ENCODE data around the gene ZNF529. TPM values are rescaled to one million over a fixed set of nuclear protein-coding genes. Genes with fewer than 3 reads are reported as not detected.
"Not testable (repeated sequence)": the region's sequence is repeated elsewhere in the genome, so short reads cannot be mapped to it uniquely, and the experiment has no call there.

Gene ZNF529
- 25.8 TPM for total RNA-seq (ENCODE audit: unreplicated experiment)
- long read RNA-seq, partial matches to known transcripts, result 2 of 3 reads
- long read RNA-seq, other reads (novel, unspliced or antisense), result 1 of 3 reads

GRCh38 chr19:36573020-36573894 is at the start of gene ZNF529:
Gene ZNF529, minus strand, starts transcription at chr19:36573292. Its CDS starts 946 bp downstream, at chr19:36572346.
- peaks cover 2% of the 10 kb centered on the region for H3K27me3 Mint-ChIP-seq (ENCODE audit: unreplicated experiment)
- peaks cover 11% of the 10 kb centered on the region for H3K4me1 Mint-ChIP-seq (ENCODE audit: low read depth, unreplicated experiment)
- peaks cover 13% of the 10 kb centered on the region for H3K36me3 Mint-ChIP-seq (ENCODE audit: unreplicated experiment)
- peak within 1 kb of the TSS; percentile 94 for H3K27ac Mint-ChIP-seq (ENCODE audit: unreplicated experiment)
- peak within 1 kb of the TSS; percentile 98 for H3K4me3 Mint-ChIP-seq (ENCODE audit: unreplicated experiment)
- DNase-seq, result peak; percentile 91
- peaks cover 7% of the 10 kb centered on the region for H3K9me3 Mint-ChIP-seq (ENCODE audit: unreplicated experiment)
- no peak for TF ChIP-seq CTCF (IDR thresholded peaks at IDR 0.05; ENCODE audit: partially characterized antibody, unreplicated experiment)

- Mint-ChIP-seq H3K4me1 (ENCODE audit: low read depth, unreplicated experiment) (peaks cover 6% of the 10 kb centered on the region), H3K36me3 (ENCODE audit: unreplicated experiment) (peaks cover 14% of the 10 kb centered on the region), H3K4me3 (ENCODE audit: unreplicated experiment) (peak overlapping the region; percentile 93), H3K9me3 (ENCODE audit: unreplicated experiment) (peaks cover 9% of the 10 kb centered on the region), H3K27me3 (ENCODE audit: unreplicated experiment) (peaks cover 11% of the 10 kb centered on the region), H3K27ac (ENCODE audit: unreplicated experiment) (peak overlapping the region; percentile 86)
- TF ChIP-seq CTCF (IDR thresholded peaks at IDR 0.05; ENCODE audit: partially characterized antibody, unreplicated experiment), result no peak
- no peak for DNase-seq
These were observed 32.9 kb upstream of the ZNF529 start for GRCh38 chr19:36605877-36606478.

- H3K36me3 Mint-ChIP-seq (ENCODE audit: unreplicated experiment), result peaks cover 13% of the 10 kb centered on the region
- peaks cover 9% of the 10 kb centered on the region for H3K9me3 Mint-ChIP-seq (ENCODE audit: unreplicated experiment)
- peaks cover 11% of the 10 kb centered on the region for H3K27me3 Mint-ChIP-seq (ENCODE audit: unreplicated experiment)
- H3K4me1 Mint-ChIP-seq (ENCODE audit: low read depth, unreplicated experiment), result peaks cover 6% of the 10 kb centered on the region
- H3K4me3 Mint-ChIP-seq (ENCODE audit: unreplicated experiment), result peak within 1 kb of the TSS; percentile 96
- TF ChIP-seq CTCF (IDR thresholded peaks at IDR 0.05; ENCODE audit: partially characterized antibody, unreplicated experiment), result no peak
- peak within 1 kb of the TSS; percentile 93 for H3K27ac Mint-ChIP-seq (ENCODE audit: unreplicated experiment)
- peak; percentile 93 for DNase-seq
These were observed 32.2 kb upstream of the ZNF529 start, which contains the start of gene ZNF382 for GRCh38 chr19:36605101-36605876. Gene ZNF382, plus strand, starts transcription at chr19:36605313. Its CDS starts 4,602 bp downstream, at chr19:36609915.

- Mint-ChIP-seq H3K36me3 (ENCODE audit: unreplicated experiment) (peaks cover 10% of the 10 kb centered on the region), H3K4me1 (ENCODE audit: low read depth, unreplicated experiment) (peaks cover 6% of the 10 kb centered on the region), H3K9me3 (ENCODE audit: unreplicated experiment) (peaks cover 9% of the 10 kb centered on the region), H3K27me3 (ENCODE audit: unreplicated experiment) (peaks cover 11% of the 10 kb centered on the region), H3K27ac (ENCODE audit: unreplicated experiment) (peak overlapping the region; percentile 93), H3K4me3 (ENCODE audit: unreplicated experiment) (peak overlapping the region; percentile 96)
- no peak for TF ChIP-seq CTCF (IDR thresholded peaks at IDR 0.05; ENCODE audit: partially characterized antibody, unreplicated experiment)
- peak; percentile 76 for DNase-seq
These were observed 31.6 kb upstream of the ZNF529 start for GRCh38 chr19:36604656-36605100.

- not testable (repeated sequence) for H3K4me3 Mint-ChIP-seq (ENCODE audit: unreplicated experiment); DNase-seq; H3K36me3 Mint-ChIP-seq (ENCODE audit: unreplicated experiment); H3K27ac Mint-ChIP-seq (ENCODE audit: unreplicated experiment); H3K4me1 Mint-ChIP-seq (ENCODE audit: low read depth, unreplicated experiment); H3K9me3 Mint-ChIP-seq (ENCODE audit: unreplicated experiment)
- H3K27me3 Mint-ChIP-seq (ENCODE audit: unreplicated experiment), result peaks cover 11% of the 10 kb centered on the region
These were observed 29.6 kb upstream of the ZNF529 start for GRCh38 chr19:36602681-36603080.

All from glutamatergic neuron (in vitro differentiated cells).